Pancreas (tissue), 10 donors: ENCODE data around the gene ZNF573. TPM values are rescaled to one million over a fixed set of nuclear protein-coding genes. Genes with fewer than 3 reads are reported as not detected.

ENCODE experiments used
- ATAC-seq, 4 donors: fragments of 200-7000 bp; cut with Tn5 transposase; one replicate each; pipeline versions ENCODE4 v1.8.0 to v1.9.1; 2020; ENCODE audit warnings: mild to moderate bottlenecking in 4 of 4, moderate library complexity in 4 of 4
- DNase-seq, 6 donors: peaks; one replicate each; pipeline ENCODE4 v3.0.0-alpha.2; 2020
- FAIRE-seq: peaks from 2 replicates; lab custom pipeline; 2012; peaks lifted over from hg19 to GRCh38; lab: Jason Lieb, UNC
- H3K27ac ChIP-seq, 4 donors: fragments of 200-600 bp; sonication (generic); 1 replicate in 3 of 4; 2 replicates in 1 of 4; pipeline versions ENCODE4 v1.5.0 to v1.8.0; 2020
- H3K27me3 ChIP-seq, 4 donors: fragments of 200-600 bp; one replicate each; pipeline ENCODE4 v1.8.0; 2021
- H3K36me3 ChIP-seq, 3 donors: fragments of 200-600 bp; sonication (generic) in 1 of 3; one replicate each; pipeline versions ENCODE4 v1.5.0 to v1.8.0; 2020 to 2021
- H3K4me1 ChIP-seq, 3 donors: fragments of 200-600 bp; one replicate each; pipeline ENCODE4 v1.8.0; 2021
- H3K4me3 ChIP-seq, 4 donors: fragments of 200-600 bp; sonication (generic) in 2 of 4; one replicate each; pipeline versions ENCODE4 v1.5.0 to v1.8.0; 2020 to 2021
- H3K9me3 ChIP-seq, 4 donors: fragments of 200-600 bp; one replicate each; pipeline ENCODE4 v1.8.0; 2021
- CTCF ChIP-seq, 4 donors: fragments of 200-600 bp; sonication (generic) in 3 of 4; IDR thresholded peaks; one replicate each; pipeline versions ENCODE4 v1.5.0 to v1.8.0; 2021; ENCODE audit warnings: antibody characterized with exemption in 4 of 4
- WGBS, 2 donors: extraction: QIAGEN DNeasy Blood & Tissue Kit; methylation state at CpG; one replicate each; pipeline ENCODE4 v1.1.7; 2013; 5-methylcytosine and 5-hydroxymethylcytosine counted together
- intact Hi-C, 3 donors: fragments of 100-400 bp; cut with DNase I; formaldehyde crosslinking; loops; one replicate each; pipeline versions ENCODE4 v1.11.1 to v1.14.2; 2022
- polyA plus RNA-seq, 2 donors: library from polyadenylated mRNA; stranded (reverse); fragments of 200-250 nt; gene quantifications; one replicate each; pipeline ENCODE4 v1.2.3, GENCODE V29; 2013
- total RNA-seq, 6 donors: library from RNA; stranded (reverse); fragmentation: NEBNext Ultra II Directional in 4 of 6; extraction: Animal tissue kit (Norgen Biotek cat#: 25700) in 4 of 6; gene quantifications; one replicate each; pipeline versions ENCODE4 v1.2.1 to v1.2.4, GENCODE V29; 2021 to 2023
- donor health status: healthy with polysubstance abuse.
- donor health status: DM: no; HTN: no; CAD: no; lungs with moderate emphysema.
- donor health status: DM: no; HTN: no; CAD: no.
- donor health status: control.
- donor health status: control.
- donor health status: Bipolar disorder and iron deficiency.
- donor health status: DM: yes; HTN: yes; CAD: no.
- donor health status: DM: no; HTN: no; CAD: no.
- donor health status: DM: no; HTN: no; CAD: no.
- donor health status: DM: yes; HTN: yes; CAD: no.

Gene ZNF573
- total and polyA plus RNA-seq, 8 donors, result 1.1 to 10.2 (median 4.8) TPM

DNA sequence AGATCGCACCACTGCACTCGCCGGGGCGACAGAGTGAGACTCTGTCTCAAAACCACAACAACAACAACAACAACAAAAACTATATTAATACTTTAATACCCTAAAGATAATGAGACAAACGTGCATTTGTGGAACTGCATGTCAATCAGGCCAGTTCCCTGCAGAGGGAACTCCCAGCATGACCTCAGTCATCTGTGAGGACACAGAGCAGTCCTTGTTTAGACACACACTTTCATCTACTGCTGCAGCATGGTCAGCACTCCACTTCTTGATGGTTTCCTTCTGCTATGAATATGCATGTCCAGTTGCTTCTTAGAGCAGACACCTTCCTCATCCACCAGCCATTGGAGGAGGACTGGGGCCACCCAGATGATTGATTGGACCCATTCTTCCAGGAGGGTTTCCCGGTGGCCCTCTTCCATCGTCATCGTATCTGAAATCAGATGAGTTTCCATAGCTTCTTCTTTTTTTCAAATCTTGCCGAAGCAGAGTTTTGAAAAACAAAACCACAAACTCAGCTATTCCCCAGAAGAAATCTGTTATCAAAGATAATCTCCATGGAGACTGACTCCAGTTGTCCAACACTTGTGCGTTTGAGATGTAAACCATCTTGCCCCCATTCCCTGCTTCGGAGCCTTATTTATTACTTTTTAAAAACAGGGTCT is 86.3 kb downstream of the ZNF573 start:
- H3K4me3 ChIP-seq, result no peak overlapping the region
- no peak overlapping the region for H3K27ac ChIP-seq
- no peaks in the 10 kb centered on the region for H3K4me1 ChIP-seq
- FAIRE-seq (no peak), ATAC-seq (no peak), DNase-seq (no peak)
- intact Hi-C loops, result no loop called here
- H3K36me3 ChIP-seq, result no peaks in the 10 kb centered on the region
- WGBS, 2 donors, result 73 to 79% methylated on average over 11 of the region's 11 CpGs
- TF ChIP-seq CTCF (IDR thresholded peaks at IDR 0.05), result no peak
- no peaks in the 10 kb centered on the region for H3K9me3 ChIP-seq
- no peaks in the 10 kb centered on the region for H3K27me3 ChIP-seq

- H3K36me3 ChIP-seq, result no peaks in the 10 kb centered on the region
- no peaks in the 10 kb centered on the region for H3K27me3 ChIP-seq
- H3K27ac ChIP-seq, result peak overlapping the region in 2 of 4 donors; percentile 55 to 69
- ATAC-seq (peak; percentile 75 to 97 (median 94)), FAIRE-seq (no peak), DNase-seq (peak; percentile 41 to 84 (median 62))
- no peaks in the 10 kb centered on the region for H3K4me1 ChIP-seq
- no peak for TF ChIP-seq CTCF (IDR thresholded peaks at IDR 0.05)
- intact Hi-C loops, result no loop called here
- 1% methylated on average over 48 of the region's 48 CpGs for WGBS, 2 donors
- no peaks in the 10 kb centered on the region for H3K9me3 ChIP-seq
- H3K4me3 ChIP-seq, result peak overlapping the region; percentile 3 to 51 (median 20)
Measured at GRCh38 chr19:37691881-37692504, 87.4 kb downstream of the ZNF573 start.

Other genes with a start within 250 kb of the ZNF573 start
- 1 to 10 TPM; 1.1 to 4.3 (median 2.1) TPM for gene ZNF571, start 184.8 kb downstream of the ZNF573 start, total RNA-seq
- 1 to 10 TPM; 1.8 to 2.8 TPM for gene ZNF571, start 184.8 kb downstream of the ZNF573 start, polyA plus RNA-seq
- gene ZNF540, start 184.7 kb downstream of the ZNF573 start, total RNA-seq, result 1 to 10 TPM in 5 of 6 donors, under 1 TPM in 1; 0.85 to 3.1 (median 2.2) TPM
- gene ZNF540, start 184.7 kb downstream of the ZNF573 start, polyA plus RNA-seq, result 1 to 10 TPM; 3.1 to 5.5 TPM
- gene ZFP30, start 124.1 kb downstream of the ZNF573 start, total RNA-seq, result 1 to 10 TPM; 2.6 to 8.2 (median 3.9) TPM
- 1 to 10 TPM; 2.9 to 3.0 TPM for gene ZFP30, start 124.1 kb downstream of the ZNF573 start, polyA plus RNA-seq
- 1 to 10 TPM; 2.1 to 7.6 (median 3.2) TPM for gene ZNF607, start 59.8 kb downstream of the ZNF573 start, total RNA-seq
- 1 to 10 TPM; 2.3 to 4.8 TPM for gene ZNF607, start 59.8 kb downstream of the ZNF573 start, polyA plus RNA-seq
- not detected for gene WDR87, start 127.0 kb upstream of the ZNF573 start, total RNA-seq
- gene WDR87, start 127.0 kb upstream of the ZNF573 start, polyA plus RNA-seq, result under 1 TPM; 0.02 to 0.04 TPM
- 10 to 100 TPM; 24.3 to 44.8 (median 25.8) TPM for gene SIPA1L3, start 127.6 kb upstream of the ZNF573 start, total RNA-seq
- gene SIPA1L3, start 127.6 kb upstream of the ZNF573 start, polyA plus RNA-seq, result 10 to 100 TPM; 19.7 to 33.5 TPM